A549 (cell line): ENCODE measurements around the gene CHAF1A. TPM values are rescaled to one million over a fixed set of nuclear protein-coding genes. Genes with fewer than 3 reads are reported as not detected.

ENCODE experiments used
- ATAC-seq, 2 experiments: fragments of 200-7000 bp in 1 of 2; fragments of >200 bp in 1 of 2; cut with Nextera tagmentation in 1 of 2; cut with Tn5 transposase in 1 of 2; 3 replicates each; pipeline versions ENCODE4 v1.8.0 to v1.9.1; 2018 to 2020; ENCODE audit warnings: mild to moderate bottlenecking in 1 of 2, moderate library complexity in 1 of 2
- CTCF ChIA-PET: fragments of 300-600 bp; sonication (Branson Sonifier 250); formaldehyde crosslinking; extraction: SDS; loops from one replicate; lab custom pipeline; 2021; ENCODE audit warnings: antibody characterized with exemption, inconsistent platforms; lab: Yijun Ruan, JAX
- POLR2A ChIA-PET: fragments of 350-600 bp; formaldehyde crosslinking; extraction: SDS; loops from one replicate; lab custom pipeline; 2021; ENCODE audit warnings: antibody characterized with exemption, inconsistent platforms; lab: Yijun Ruan, JAX
- DNase-seq, 2 experiments: peaks; one replicate each; pipeline versions ENCODE4 v3.0.0 to v3.0.0-alpha.2; 2011 to 2016; ENCODE audit warnings: low read depth in 1 of 2, low spot score in 1 of 2
- FAIRE-seq: peaks from 2 replicates; lab custom pipeline; 2011; peaks lifted over from hg19 to GRCh38; lab: Jason Lieb, UNC
- H3K27ac ChIP-seq, 2 experiments: fragments of >200 bp; sonication (Bioruptor Twin); formaldehyde crosslinking; 3 replicates each; pipeline ENCODE4 v1.5.1; 2016 to 2017
- H3K4me1 ChIP-seq: fragments of >200 bp; sonication (Bioruptor Twin); formaldehyde crosslinking; 3 replicates; pipeline ENCODE4 v1.6.1; 2016
- H3K4me2 ChIP-seq: fragments of >200 bp; sonication (Bioruptor Twin); formaldehyde crosslinking; 3 replicates; pipeline ENCODE4 v1.6.1; 2016
- H3K4me3 ChIP-seq: fragments of >200 bp; sonication (Bioruptor Twin); formaldehyde crosslinking; 3 replicates; pipeline ENCODE4 v1.5.1; 2016
- H3K9me3 ChIP-seq: fragments of >200 bp; sonication (Bioruptor Twin); formaldehyde crosslinking; 3 replicates; pipeline ENCODE4 v1.6.1; 2016
- CEBPB ChIP-seq, 2 experiments: fragments of >200 bp in 1 of 2; sonication (Bioruptor Twin) in 1 of 2; formaldehyde crosslinking in 1 of 2; IDR thresholded peaks; 2 replicates each; pipeline ENCODE4 v1.6.1; 2012 to 2016
- FOSL2 ChIP-seq, 2 experiments: fragments of 450-650 bp in 1 of 2; fragments of >200 bp in 1 of 2; sonication (Bioruptor Twin) in 1 of 2; formaldehyde crosslinking; IDR thresholded peaks; 2 replicates each; pipeline versions ENCODE4 v1.5.0 to v1.6.1; 2016 to 2020; ENCODE audit warnings: mild to moderate bottlenecking in 1 of 2, moderate library complexity in 1 of 2
- GATA3 ChIP-seq: IDR thresholded peaks from 2 replicates; pipeline ENCODE4 v1.6.1; 2012; ENCODE audit warnings: borderline replicate concordance
- JUNB ChIP-seq: fragments of >200 bp; sonication (Bioruptor Twin); formaldehyde crosslinking; IDR thresholded peaks from 2 replicates; pipeline ENCODE4 v1.6.1; 2016
- KDM1A ChIP-seq: fragments of 200-600 bp; sonication (generic); IDR thresholded peaks from 2 replicates; pipeline ENCODE4 v1.6.1; 2016; ENCODE audit warnings: low read depth, mild to moderate bottlenecking
- MAFK ChIP-seq: fragments of 450-650 bp; IDR thresholded peaks from 2 replicates; pipeline ENCODE4 v1.6.1; 2014; ENCODE audit not compliant: partially characterized antibody
- NFE2L2 ChIP-seq: fragments of 150-350 bp; conservative IDR thresholded peaks from 2 replicates; pipeline ENCODE4 v1.6.1; 2014; ENCODE audit warnings: low read length
- PHF8 ChIP-seq: fragments of 200-600 bp; sonication (generic); IDR thresholded peaks from 2 replicates; pipeline ENCODE4 v1.6.1; 2016; ENCODE audit warnings: low read depth, mild to moderate bottlenecking, antibody characterized with exemption, moderate library complexity, borderline replicate concordance
- POLR2A ChIP-seq: IDR thresholded peaks from 2 replicates; pipeline ENCODE4 v1.6.1; 2012; ENCODE audit warnings: mild to moderate bottlenecking, low read length
- ZFP36 ChIP-seq: fragments of 450-650 bp; IDR thresholded peaks from 2 replicates; pipeline ENCODE4 v1.6.1; 2014; ENCODE audit warnings: borderline replicate concordance; ENCODE audit not compliant: partially characterized antibody
- ZNF302 ChIP-seq: fragments of 250-450 bp; sonication (Bioruptor Pico); IDR thresholded peaks from 2 replicates; pipeline ENCODE4 v1.9.0; 2021; ENCODE audit warnings: inconsistent platforms, mild to moderate bottlenecking, moderate library complexity
- WGBS: methylation state at CpG from one replicate; pipeline ENCODE4 v1.1.6; 2017; ENCODE audit errors: missing lambda C conversion rate; 5-methylcytosine and 5-hydroxymethylcytosine counted together
- polyA plus RNA-seq, 4 experiments: library from polyadenylated mRNA; depleted of rRNA in 3 of 4; stranded (reverse); fragments of >200 nt; fragmentation: RNase III in 1 of 4; extraction: RNeasy Plus Mini Kit Qiagen cat#74134 plus additional on column Dnase treatment in 1 of 4; gene quantifications; 2 replicates in 3 of 4; 3 replicates in 1 of 4; pipeline ENCODE4 v1.2.3, GENCODE V29; 2011 to 2017
- TF ChIP-seq, protein P1 (sequence below): fragments of 250-450 bp; sonication (Bioruptor Pico); IDR thresholded peaks from 2 replicates; pipeline ENCODE4 v1.5.0; 2021; ENCODE audit warnings: mild to moderate bottlenecking, moderate library complexity, borderline replicate concordance
- TF ChIP-seq, protein P2 (sequence below): fragments of >200 bp; sonication (Bioruptor Twin); formaldehyde crosslinking; IDR thresholded peaks from 3 replicates; pipeline ENCODE4 v1.6.1; 2016
- TF ChIP-seq, protein P3 (sequence below): fragments of 250-450 bp; sonication (Bioruptor Pico); IDR thresholded peaks from 2 replicates; pipeline ENCODE4 v1.5.0; 2020; ENCODE audit warnings: low read depth, mild to moderate bottlenecking, moderate library complexity
- TF ChIP-seq, protein P4 (sequence below): fragments of 200-600 bp; sonication (generic); IDR thresholded peaks from 2 replicates; pipeline ENCODE4 v1.6.1; 2016; ENCODE audit warnings: antibody characterized with exemption, mild to moderate bottlenecking, moderate library complexity

Gene CHAF1A
- polyA plus RNA-seq, 2 of the 4 experiments (the other 2 are of a cell fraction): 15.6 to 28.0 TPM

DNA sequence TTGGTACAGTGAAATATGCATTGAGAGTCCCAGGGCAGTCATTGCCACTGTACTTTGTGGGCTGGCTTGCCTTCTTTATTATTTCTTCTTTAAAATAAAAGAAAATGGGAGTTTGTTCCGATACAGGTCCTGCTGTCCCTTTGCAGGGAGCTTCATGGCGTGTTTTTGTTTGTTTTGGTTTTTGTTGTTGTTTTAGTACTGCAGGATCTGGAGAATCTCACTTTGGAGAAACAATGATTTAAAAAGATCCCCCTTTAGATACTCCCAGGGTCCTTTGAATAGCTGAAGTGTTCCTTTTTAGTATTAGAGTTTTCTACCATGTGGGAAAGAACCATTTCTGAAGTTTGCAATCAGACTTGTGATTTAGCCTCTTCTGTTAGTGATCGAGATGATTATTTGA is 11.1 kb downstream of the CHAF1A start:
- DNase-seq: no peak
- H3K4me2 ChIP-seq: no peak overlapping the region
- WGBS: 92% methylated on average over 3 of the region's 3 CpGs
- no peak for ATAC-seq
- ChIA-PET CTCF (interaction anchor here (0.6 to 3.6 kb wide), 2 partner anchors 13 to 207 kb away, joined by 3 to 15 read pairs; partner anchors contain the start of gene SH3GL1), POLR2A (no interaction called here)
- no peak overlapping the region for H3K4me3 ChIP-seq
- H3K4me1 ChIP-seq: peaks cover 9% of the 10 kb centered on the region; the same call in 1 of the 3 replicates
- no peaks in the 10 kb centered on the region for H3K9me3 ChIP-seq
- no peak for FAIRE-seq
- TF ChIP-seq MAFK (no peak), ZNF302 (no peak), GATA3 (no peak), NFE2L2 (no peak)
- TF ChIP-seq, protein P1, sequence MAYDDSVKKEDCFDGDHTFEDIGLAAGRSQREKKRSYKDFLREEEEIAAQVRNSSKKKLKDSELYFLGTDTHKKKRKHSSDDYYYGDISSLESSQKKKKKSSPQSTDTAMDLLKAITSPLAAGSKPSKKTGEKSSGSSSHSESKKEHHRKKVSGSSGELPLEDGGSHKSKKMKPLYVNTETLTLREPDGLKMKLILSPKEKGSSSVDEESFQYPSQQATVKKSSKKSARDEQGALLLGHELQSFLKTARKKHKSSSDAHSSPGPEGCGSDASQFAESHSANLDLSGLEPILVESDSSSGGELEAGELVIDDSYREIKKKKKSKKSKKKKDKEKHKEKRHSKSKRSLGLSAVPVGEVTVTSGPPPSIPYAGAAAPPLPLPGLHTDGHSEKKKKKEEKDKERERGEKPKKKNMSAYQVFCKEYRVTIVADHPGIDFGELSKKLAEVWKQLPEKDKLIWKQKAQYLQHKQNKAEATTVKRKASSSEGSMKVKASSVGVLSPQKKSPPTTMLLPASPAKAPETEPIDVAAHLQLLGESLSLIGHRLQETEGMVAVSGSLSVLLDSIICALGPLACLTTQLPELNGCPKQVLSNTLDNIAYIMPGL: no peak
- TF ChIP-seq, protein P2, sequence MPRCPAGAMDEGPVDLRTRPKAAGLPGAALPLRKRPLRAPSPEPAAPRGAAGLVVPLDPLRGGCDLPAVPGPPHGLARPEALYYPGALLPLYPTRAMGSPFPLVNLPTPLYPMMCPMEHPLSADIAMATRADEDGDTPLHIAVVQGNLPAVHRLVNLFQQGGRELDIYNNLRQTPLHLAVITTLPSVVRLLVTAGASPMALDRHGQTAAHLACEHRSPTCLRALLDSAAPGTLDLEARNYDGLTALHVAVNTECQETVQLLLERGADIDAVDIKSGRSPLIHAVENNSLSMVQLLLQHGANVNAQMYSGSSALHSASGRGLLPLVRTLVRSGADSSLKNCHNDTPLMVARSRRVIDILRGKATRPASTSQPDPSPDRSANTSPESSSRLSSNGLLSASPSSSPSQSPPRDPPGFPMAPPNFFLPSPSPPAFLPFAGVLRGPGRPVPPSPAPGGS: no peak
- TF ChIP-seq, protein P3, sequence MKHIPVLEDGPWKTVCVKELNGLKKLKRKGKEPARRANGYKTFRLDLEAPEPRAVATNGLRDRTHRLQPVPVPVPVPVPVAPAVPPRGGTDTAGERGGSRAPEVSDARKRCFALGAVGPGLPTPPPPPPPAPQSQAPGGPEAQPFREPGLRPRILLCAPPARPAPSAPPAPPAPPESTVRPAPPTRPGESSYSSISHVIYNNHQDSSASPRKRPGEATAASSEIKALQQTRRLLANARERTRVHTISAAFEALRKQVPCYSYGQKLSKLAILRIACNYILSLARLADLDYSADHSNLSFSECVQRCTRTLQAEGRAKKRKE (CRISPR knock-in tag): no peak
- TF ChIP-seq, protein P4, sequence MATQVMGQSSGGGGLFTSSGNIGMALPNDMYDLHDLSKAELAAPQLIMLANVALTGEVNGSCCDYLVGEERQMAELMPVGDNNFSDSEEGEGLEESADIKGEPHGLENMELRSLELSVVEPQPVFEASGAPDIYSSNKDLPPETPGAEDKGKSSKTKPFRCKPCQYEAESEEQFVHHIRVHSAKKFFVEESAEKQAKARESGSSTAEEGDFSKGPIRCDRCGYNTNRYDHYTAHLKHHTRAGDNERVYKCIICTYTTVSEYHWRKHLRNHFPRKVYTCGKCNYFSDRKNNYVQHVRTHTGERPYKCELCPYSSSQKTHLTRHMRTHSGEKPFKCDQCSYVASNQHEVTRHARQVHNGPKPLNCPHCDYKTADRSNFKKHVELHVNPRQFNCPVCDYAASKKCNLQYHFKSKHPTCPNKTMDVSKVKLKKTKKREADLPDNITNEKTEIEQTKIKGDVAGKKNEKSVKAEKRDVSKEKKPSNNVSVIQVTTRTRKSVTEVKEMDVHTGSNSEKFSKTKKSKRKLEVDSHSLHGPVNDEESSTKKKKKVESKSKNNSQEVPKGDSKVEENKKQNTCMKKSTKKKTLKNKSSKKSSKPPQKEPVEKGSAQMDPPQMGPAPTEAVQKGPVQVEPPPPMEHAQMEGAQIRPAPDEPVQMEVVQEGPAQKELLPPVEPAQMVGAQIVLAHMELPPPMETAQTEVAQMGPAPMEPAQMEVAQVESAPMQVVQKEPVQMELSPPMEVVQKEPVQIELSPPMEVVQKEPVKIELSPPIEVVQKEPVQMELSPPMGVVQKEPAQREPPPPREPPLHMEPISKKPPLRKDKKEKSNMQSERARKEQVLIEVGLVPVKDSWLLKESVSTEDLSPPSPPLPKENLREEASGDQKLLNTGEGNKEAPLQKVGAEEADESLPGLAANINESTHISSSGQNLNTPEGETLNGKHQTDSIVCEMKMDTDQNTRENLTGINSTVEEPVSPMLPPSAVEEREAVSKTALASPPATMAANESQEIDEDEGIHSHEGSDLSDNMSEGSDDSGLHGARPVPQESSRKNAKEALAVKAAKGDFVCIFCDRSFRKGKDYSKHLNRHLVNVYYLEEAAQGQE: no peak
- H3K27ac ChIP-seq: no peak overlapping the region

DNA sequence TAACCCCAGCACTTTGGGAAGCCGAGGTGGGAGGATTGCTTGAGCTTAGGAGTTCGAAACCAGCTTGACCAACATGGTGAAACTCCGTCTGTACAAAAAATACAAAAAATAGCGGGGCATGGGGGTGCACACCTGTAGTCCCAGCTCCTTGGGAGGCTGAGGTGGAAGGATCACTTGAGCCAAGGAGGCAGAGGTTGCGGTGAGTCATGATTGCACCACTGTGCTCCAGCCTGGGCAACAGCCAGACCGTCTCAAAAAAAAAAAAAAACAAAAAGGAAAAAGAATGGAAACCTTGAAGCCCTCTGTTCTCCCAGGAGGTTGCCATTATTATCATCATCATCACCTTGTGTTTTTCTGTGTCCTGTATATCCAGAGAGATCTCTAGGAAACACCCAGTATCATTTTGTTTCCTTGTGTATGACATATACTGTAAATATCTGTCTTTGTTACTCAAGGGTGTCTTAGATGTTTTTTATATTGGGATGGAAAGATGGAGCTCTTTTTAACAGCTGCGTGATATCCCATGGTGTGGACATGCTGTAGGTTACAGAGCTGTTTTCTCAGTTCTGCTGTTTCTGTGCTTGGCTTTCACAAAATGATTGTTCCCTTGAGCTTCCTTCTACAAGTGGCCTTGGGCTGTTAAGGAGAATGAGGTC is 11.8 kb downstream of the CHAF1A start:
- ATAC-seq: peak in 1 of 2 experiments; percentile 47; a peak in 1 of 6 replicates
- POLR2A ChIA-PET: no interaction called here
- Histone ChIP-seq H3K4me1 (peaks cover 9% of the 10 kb centered on the region; the same call in 1 of the 3 replicates), H3K27ac (no peak overlapping the region)
- TF ChIP-seq FOSL2 (IDR thresholded peaks at IDR 0.05) (no peak), FOSL2 (CRISPR knock-in tag; IDR thresholded peaks at IDR 0.05) (0 out of 2 replicates have a peak, but pooled peaks have one; percentile 20), PHF8 (no peak), JUNB (no peak), ZNF302 (no peak), ZFP36 (no peak), CEBPB (IDR thresholded peaks at IDR 0.05) (0 out of 4 replicates have a peak, but pooled peaks of 1 of the 2 experiments have one; percentile 21), KDM1A (no peak), POLR2A (no peak)
- TF ChIP-seq, all 56 proteins: peak for 2
- no peak for FAIRE-seq
- Histone ChIP-seq H3K9me3 (no peaks in the 10 kb centered on the region), H3K4me3 (no peak overlapping the region), H3K4me2 (no peak overlapping the region)
- WGBS: 78% methylated on average over 7 of the region's 7 CpGs
- CTCF ChIA-PET: interaction anchor here (0.6 to 4.4 kb wide), 3 partner anchors 13 to 208 kb away, joined by 3 to 28 read pairs (median 15); partner anchors contain the start of genes CHAF1A and SH3GL1
- DNase-seq: no peak
